Stimulated activated CD8-positive, alpha-beta memory T cell treated with anti-CD3 and anti-CD28 coated beads, Interleukin-4, amount 100 ng/mL, for 4 hours (primary cell): ENCODE measurements around the gene TXN2.
"Not testable (repeated sequence)": the region's sequence is repeated elsewhere in the genome, so short reads cannot be mapped to it uniquely, and the experiment has no call there.

Source experiments
- DNase-seq, 2 donors: peaks; one replicate each; pipeline ENCODE4 v3.0.0-alpha.2; 2020; ENCODE audit warnings: low read depth in 2 of 2, low spot score in 1 of 2

The TXN2 gene

DNA sequence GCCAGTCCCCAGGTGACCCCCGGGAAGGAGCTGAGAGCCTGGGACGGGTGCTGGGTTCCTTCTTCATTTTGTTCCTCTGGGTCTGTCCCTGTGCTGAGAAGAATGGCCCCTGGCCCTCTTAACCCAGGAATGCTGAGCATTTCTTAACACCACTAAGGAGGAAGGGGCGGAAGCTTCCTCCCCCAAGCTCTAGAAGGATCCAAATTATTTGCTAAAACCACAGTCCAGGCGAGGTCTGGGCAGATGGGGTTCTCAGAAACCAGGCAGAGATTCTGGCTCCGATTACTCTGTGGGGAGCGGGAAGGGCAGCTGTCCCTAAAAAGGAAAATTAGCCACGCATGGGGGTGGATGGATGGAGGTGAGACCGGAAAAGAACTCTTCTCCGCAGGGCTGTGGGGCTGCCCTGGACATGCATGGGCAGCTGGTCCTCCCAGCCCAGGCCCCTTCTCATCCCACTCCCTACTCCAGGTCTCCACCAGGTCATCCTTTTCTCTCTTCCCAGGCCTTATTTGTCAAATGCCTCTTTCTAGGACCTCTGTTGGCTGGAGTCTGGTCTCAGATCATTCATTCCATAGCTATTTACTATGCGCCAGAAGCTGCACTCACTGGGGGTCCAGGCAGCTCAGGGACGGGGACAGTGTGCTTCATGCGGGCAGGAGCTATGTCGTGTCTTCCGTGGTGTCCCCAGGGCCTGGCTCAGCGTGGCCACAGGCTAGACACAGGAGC is 48.7 kb downstream of the TXN2 start:
- no peak for DNase-seq

DNA sequence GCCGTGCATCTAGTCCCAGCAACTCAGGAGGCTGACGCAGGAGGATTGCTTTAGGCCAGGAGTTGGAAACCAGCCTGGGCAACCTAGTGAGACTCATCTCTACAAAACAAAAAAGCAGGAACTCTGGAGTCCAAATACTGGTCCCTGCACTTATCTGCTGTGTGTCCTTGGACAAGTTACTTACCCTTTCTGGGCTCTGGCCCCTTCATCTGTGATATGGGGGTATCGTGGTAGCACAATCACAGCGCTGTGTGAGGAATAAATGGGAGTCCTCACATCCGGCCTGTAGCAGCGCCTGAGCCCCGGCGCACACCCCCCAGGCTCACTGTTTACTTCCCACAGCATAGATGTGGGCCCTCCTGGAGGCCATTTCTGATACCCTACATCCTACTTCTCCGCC is 49.5 kb downstream of the TXN2 start:
- no peak for DNase-seq

DNA sequence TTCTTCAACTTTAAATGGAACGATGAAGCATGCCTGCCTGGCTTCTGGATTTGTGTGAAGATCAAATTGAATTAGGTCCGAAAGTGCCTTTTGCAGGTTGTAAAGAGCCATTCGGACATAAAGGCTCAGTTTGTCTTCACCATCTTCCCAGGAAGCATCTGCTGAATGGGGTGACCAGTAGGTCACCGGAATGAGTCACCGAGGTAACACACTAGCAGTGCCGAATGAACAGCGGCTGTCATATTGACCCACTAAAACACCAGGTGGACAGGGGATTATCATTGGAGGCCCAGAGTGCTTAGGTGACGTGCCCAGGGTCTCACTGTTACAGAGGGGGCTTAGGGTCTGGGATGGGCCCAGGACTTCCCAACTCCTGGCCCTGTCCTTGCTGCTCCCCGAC is 50.6 kb downstream of the TXN2 start:
- DNase-seq, result no peak

DNA sequence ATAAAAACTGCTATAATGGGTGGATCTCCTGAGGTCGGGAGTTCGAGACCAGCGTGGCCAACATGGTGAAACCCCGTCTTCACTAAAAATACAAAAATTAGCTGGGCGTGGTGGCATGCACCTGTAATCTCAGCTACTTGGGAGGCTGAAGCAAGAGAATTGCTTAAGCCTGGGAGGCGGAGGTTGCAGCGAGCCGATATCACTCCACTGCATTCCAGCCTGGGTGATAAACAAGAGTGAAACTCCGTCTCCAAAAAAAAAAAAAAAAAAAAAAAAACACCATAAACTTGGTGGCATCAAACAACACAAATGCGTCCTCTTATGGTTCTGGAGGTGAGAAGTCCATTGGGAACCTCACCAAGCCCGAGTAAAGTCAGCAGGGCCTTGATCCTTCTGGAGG is 53.5 kb downstream of the TXN2 start:
- DNase-seq, result not testable (repeated sequence)

DNA sequence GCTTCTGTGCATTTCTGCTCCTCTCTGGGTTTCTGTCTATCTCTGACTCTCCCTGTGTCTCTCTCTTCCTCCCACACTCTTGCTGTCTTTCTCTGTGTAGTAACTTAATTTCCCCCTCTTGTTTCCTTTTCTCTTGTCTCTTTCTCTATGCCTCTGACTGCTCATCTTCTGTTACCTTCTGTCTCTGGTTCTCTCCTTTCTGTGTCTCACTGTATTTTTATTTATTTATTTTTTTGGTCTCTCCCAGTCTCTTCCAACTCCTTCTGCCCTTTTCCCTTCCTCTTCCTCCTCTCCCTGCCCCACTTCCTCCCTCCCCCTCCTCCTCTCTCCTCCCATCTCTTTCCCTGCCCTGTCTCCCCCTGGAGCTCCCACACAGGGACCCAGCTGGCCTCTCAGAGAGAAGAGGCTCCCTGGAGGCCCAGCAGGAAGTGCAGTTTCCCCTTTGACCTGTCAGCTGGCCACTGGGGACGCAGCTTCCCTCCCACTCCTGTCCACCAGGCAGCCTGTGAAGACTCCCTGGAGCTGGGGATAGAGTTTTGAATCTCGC is 55.4 kb downstream of the TXN2 start:
- DNase-seq, result no peak

DNA sequence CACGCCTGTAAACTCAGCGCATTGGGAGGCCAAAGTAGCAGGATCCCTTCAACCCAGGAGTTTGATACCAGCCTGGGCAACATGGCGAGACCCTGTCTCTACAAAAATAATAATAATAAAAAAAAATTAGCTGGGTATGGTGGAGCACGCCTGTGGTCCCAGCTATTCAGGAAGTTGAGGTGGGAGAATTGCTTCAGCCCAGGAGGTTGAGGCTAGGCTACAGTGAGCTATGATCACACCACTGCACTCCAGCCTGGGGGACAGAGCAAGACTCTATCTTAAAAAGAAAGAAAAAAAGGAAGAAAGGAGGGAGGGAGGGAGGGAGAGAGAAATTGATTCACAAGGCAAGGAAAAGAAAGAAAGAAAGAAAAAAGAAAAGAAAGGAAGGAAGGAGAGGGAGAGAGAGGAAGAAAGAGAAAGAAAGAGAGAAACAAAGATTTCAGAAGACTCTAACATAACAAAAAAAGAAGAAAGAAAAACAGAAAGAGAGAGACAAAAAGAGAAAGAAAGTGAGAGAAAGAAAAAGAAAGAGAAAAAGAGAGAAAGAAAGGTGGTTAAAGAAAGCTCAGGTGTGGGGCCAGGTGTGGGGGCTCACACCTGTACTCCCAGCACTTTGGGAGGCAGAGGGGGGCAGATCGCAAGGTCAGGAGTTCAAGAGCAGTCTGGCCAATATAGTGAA is 56.4 kb downstream of the TXN2 start:
- no peak for DNase-seq

DNA sequence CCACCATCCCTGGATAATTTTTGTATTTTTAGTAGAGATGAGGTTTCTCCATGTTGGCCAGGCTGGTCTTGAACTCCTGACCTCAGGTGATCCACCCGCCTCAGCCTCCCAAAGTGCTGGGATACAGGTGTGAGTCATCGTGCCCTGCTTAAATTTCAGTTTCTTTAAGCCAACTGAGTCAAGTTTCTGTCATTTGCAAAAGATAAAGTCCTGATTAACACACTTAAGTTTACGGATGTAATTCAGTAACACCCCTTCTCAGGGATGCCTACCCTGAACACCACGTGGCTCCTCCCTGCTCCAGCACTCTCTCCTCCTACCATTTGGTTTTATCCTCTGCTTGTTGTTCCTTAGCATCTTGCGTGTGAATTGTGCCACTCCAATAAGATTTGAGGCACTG is 57.0 kb downstream of the TXN2 start:
- DNase-seq, result not testable (repeated sequence)

DNA sequence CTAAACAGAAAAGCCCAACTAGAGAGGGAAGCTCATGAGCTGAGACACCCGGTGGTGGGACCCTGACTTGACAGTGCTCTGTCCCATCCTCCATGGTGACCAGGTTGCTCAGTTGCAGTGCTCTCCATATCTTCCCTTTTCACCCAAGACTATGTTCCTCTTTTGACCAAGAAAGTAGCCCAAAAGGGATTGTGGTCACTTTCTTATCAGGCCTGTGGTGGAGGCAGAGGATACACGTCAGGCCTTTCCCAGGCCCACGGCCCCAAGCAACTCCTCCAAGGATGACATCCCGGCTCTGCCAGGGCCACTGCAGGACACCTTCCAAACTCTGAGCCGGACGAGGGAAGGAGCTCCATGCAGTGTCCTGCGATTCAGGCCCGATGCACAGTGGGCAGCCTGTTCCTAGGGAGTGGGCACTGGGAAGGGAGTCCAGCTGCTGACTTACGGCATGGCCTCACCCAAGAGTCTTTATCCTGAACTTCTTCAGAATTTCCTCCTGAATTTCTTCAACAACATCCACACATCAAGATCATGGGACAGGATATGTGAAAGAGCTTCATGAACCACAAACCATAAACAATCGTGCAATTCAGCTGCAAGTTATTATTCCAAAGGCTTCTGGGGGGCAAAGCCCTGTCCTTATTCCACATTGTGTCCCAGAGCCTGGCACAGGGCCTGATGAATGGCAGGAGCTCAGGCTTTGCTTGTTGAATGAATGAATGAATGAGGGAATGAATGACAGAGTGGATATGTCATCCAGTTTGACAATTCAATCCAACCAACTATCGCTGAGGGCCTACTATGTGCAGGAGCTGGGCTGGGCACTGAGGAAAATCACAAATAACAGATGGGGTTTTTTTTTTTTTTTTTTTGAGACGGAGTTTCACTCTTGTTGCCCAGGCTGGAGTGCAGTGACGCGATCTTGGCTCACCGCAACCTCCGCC is 57.7 kb downstream of the TXN2 start:
- no peak for DNase-seq

DNA sequence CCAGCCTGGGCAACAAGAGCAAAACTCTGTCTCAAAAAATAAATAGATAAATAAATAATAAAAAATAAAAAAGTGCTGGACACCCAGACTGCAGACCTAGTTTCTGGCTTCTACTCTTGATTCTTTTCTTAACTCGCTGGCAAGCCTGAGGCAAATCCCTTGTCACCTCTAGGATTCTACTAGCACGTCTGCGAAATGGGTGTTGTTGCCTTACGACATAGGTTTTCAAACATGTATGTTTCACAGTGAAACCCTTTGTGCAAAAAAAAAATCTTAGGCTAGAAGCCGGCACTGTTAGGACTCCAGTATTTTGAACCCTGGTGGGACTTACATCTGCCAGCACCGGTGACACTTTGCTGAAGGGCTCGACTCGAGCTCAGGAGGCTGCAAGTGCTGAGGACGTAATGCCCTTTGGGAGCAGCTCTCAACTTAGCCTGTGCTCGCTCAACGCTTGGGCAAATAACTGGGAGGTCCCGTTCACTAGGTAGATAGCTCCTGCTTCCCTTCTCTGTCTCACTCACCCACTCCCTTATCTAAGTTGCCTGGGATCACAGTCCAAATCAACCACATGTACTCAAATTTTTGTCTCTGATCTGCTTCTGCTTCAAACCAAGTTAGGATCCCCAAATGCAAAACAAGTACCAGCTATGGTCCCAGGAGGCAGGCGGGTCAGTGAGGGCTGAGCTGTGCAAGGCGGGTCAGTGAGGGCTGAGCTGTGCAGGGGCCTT is 59.0 kb downstream of the TXN2 start:
- DNase-seq, result no peak

DNA sequence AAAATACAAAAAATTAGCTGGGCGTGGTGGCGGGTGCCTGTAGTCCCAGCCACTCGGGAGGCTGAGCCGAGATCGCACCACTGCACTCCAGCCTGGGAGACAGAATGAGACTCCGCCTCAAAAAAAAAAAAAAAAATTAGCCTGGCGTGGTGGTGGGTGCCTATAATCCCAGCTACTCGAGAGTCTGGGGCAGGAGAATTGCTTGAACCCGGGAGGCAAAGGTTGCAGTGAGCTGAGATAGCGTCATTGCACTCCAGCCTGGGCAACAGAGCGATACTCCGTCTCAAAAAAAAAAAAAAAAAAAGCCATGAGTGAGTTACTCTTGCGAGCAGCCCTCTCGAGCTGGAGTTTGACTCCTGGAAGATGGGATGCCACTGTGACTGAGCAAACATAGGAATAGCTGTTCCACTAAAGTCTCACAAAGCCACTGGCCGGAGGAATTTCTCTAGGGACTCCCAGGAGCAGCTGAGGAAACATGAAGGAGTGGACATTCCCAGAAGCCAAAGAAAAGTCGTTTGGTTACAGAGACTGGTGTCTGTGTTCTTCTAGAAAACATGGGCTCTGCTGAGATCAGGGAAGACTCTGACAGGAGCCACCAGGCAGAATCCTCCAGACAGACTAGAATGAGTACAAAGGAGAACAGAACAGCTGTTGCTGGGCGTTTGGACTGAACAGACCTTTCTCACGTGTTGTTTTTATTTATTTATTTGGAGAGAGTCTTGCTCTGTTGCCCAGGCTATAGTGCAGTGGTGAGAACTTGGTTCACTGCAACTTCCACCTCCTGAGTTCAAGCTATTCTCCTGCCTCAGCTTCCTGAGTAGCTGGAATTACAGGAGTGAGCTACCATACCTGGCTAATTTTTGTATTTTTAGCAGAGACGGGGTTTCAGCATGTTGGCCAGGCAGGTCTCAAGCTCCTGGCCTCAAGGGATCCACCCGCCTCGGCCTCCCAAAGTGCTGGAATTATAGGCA is 61.2 kb downstream of the TXN2 start:
- DNase-seq, result no peak

DNA sequence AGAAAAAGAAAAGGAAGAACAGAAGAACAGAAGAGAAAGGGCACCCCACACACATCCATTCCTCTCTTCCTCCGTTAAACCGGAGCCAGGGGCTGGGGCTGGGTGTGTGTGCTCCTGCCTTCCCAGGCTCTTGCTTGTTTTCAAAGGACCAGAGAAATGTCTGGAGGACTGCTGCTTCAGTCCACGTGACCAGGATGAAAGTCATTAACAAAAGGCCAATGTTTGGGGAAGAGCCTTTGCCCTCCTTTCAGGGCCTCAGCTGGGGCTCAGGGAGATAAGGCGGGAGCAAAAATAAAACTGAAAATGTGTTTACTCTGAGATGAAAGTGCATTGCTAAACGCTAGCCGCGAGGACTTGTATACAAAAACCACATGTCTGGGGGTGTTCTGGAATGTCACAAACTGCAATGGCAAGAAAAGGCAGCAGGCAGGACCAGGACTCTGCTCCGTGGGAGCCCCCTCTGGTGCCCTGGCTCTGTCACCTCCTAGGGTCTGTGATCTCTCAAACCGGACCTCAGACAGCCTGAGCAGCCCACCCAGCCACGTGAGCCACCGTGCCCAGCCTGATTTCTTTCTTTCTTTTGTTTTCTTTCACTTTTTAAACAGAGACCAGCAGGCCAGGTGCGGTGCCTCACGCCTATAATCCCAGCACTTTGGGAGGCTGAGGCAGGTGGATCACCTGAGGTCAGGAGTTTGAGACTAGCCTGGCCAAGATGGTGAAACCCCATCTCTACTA is 62.1 kb downstream of the TXN2 start:
- no peak for DNase-seq

DNA sequence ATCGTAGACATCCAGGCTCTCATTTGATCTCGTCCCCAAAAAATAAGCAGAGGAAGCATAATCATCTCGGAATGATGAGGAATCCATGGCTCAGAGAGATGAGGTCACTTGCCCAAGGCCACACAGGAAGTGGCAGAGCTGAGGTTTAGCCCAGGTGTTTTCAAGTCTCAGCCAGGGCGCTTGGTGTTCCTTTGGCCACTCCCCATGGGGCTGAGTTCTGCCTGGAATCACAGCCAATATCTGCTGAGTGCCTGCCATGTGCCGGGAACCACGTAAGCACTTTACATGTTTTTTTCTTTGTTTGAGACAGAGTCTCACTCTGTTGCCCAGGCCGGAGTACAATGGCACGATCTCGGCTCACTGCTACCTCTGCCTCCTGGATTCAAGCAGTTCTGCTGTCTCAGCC is 64.2 kb downstream of the TXN2 start:
- no peak for DNase-seq
